Esophagus squamous epithelium (tissue), 4 donors: Measurements from ENCODE around the gene SURF2.

Experiments
- POLR2A ChIP-seq, 4 donors: fragments of 450-650 bp; IDR thresholded peaks; one replicate each; pipeline ENCODE4 v1.6.1; 2017; ENCODE audit warnings: antibody characterized with exemption in 4 of 4, mild to moderate bottlenecking in 4 of 4, moderate library complexity in 3 of 4
- TF ChIP-seq, protein P1 (sequence below), 6 experiments: fragments of 450-650 bp in 4 of 6; fragments of 200-600 bp in 2 of 6; sonication (generic) in 2 of 6; IDR thresholded peaks; one replicate each; pipeline ENCODE4 v1.5.1; 2016 to 2019; ENCODE audit warnings: antibody characterized with exemption in 6 of 6, mild to moderate bottlenecking in 4 of 6, moderate library complexity in 4 of 6

DNA sequence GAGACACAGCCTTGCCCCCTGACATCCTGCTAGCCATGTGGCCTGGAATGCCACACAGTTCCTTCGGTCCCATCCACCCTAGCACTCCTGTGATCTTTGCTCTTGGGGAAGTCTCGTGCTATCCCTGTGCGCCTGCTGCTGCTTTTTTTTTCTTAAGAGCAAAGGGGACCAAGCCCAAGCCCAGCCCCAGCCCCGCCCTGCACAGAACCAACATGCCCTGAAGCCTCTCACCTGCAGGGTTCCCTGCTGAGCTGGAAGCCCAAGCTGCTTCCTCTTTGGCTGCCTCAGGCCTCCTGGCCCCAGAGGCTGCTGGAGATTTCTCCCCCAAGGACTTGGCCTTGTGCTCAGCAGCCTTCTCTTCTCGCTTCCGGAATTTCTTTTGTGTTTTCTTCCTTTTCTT is 22.2 kb upstream of the SURF2 start:
- TF ChIP-seq, protein P1, sequence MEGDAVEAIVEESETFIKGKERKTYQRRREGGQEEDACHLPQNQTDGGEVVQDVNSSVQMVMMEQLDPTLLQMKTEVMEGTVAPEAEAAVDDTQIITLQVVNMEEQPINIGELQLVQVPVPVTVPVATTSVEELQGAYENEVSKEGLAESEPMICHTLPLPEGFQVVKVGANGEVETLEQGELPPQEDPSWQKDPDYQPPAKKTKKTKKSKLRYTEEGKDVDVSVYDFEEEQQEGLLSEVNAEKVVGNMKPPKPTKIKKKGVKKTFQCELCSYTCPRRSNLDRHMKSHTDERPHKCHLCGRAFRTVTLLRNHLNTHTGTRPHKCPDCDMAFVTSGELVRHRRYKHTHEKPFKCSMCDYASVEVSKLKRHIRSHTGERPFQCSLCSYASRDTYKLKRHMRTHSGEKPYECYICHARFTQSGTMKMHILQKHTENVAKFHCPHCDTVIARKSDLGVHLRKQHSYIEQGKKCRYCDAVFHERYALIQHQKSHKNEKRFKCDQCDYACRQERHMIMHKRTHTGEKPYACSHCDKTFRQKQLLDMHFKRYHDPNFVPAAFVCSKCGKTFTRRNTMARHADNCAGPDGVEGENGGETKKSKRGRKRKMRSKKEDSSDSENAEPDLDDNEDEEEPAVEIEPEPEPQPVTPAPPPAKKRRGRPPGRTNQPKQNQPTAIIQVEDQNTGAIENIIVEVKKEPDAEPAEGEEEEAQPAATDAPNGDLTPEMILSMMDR (IDR thresholded peaks at IDR 0.05): no peak
- no peak for TF ChIP-seq POLR2A (IDR thresholded peaks at IDR 0.05)
